Epithelial cell of proximal tubule (primary cell): ENCODE data around the gene FYB1. TPM values are rescaled to one million over a fixed set of nuclear protein-coding genes. Genes with fewer than 3 reads are reported as not detected.

Experiments used
- DNase-seq: peaks from one replicate; pipeline ENCODE4 v3.0.0-alpha.2; 2011; ENCODE audit warnings: low read depth
- H3K4me3 ChIP-seq: 2 replicates; pipeline ENCODE4 v1.5.1; 2011; ENCODE audit warnings: low read depth, mild to moderate bottlenecking, low read length
- CTCF ChIP-seq: conservative IDR thresholded peaks from 2 replicates; pipeline ENCODE4 v1.5.1; 2012; ENCODE audit warnings: low read depth, mild to moderate bottlenecking, low read length
- total RNA-seq: library from RNA; depleted of rRNA; stranded (reverse); fragments of >200 nt; gene quantifications from 2 replicates; pipeline ENCODE4 v1.2.3, GENCODE V29; 2015

The FYB1 gene
- total RNA-seq, 1 donor from 2014 or later, result not detected

- no peak overlapping the region for H3K4me3 ChIP-seq
- DNase-seq, result no peak
These were observed 41.2 kb downstream of the FYB1 start for GRCh38 chr5:39178171-39178570.

GRCh38 chr5:39177631-39177964 is 41.8 kb downstream of the FYB1 start:
- H3K4me3 ChIP-seq, result no peak overlapping the region
- no peak for DNase-seq
- TF ChIP-seq CTCF, result no peak

More at GRCh38 chr5:39178171-39178570, 41.2 kb downstream of the FYB1 start:
- TF ChIP-seq CTCF, result no peak

GRCh38 chr5:39176759-39177630 is 42.4 kb downstream of the FYB1 start:
- no peak overlapping the region for H3K4me3 ChIP-seq
- TF ChIP-seq CTCF, result no peak
- no peak for DNase-seq

- no peak for DNase-seq
- TF ChIP-seq CTCF, result no peak
- no peak overlapping the region for H3K4me3 ChIP-seq
These were observed 43.9 kb downstream of the FYB1 start for GRCh38 chr5:39175273-39175955.

GRCh38 chr5:39173069-39173468 is 46.3 kb downstream of the FYB1 start:
- H3K4me3 ChIP-seq, result no peak overlapping the region
- no peak for DNase-seq
- no peak for TF ChIP-seq CTCF

- H3K4me3 ChIP-seq, result no peak overlapping the region
- no peak for TF ChIP-seq CTCF
- DNase-seq, result no peak
These were observed 46.8 kb downstream of the FYB1 start for GRCh38 chr5:39172593-39172992.
